NCI-H345 treated with DMSO at 0.1 percent for 48 hours (cell line): Measurements from ENCODE around the gene S100A4.
"Not testable (repeated sequence)": the region's sequence is repeated elsewhere in the genome, so short reads cannot be mapped to it uniquely, and the experiment has no call there.

ENCODE experiments used
- DNase-seq: peaks from one replicate; lab custom pipeline; 2025; ENCODE audit not compliant: unreplicated experiment; lab: John Stamatoyannopoulos, UW

Gene S100A4

GRCh38 chr1:153545067-153546055, at the start of gene S100A4:
Gene S100A4, minus strand, starts transcription at chr1:153545806. Its CDS starts 1,012 bp downstream, at chr1:153544794.
- DNase-seq: peak; percentile 86

GRCh38 chr1:153592748-153593147, 47.1 kb upstream of the S100A4 start:
- no peak for DNase-seq

- no peak for DNase-seq
Observed at GRCh38 chr1:153588482-153588881, 42.9 kb upstream of the S100A4 start.

- not testable (repeated sequence) for DNase-seq
Observed at GRCh38 chr1:153588033-153588432, 42.4 kb upstream of the S100A4 start.

GRCh38 chr1:153587314-153587713, 41.7 kb upstream of the S100A4 start:
- DNase-seq: no peak

- no peak for DNase-seq
Observed at GRCh38 chr1:153586347-153586746, 40.7 kb upstream of the S100A4 start.

- no peak for DNase-seq
Observed at GRCh38 chr1:153585006-153585405, 39.4 kb upstream of the S100A4 start.

GRCh38 chr1:153583976-153584375, 38.4 kb upstream of the S100A4 start:
- no peak for DNase-seq

- DNase-seq: not testable (repeated sequence)
Observed at GRCh38 chr1:153583514-153583913, 37.9 kb upstream of the S100A4 start.

- DNase-seq: not testable (repeated sequence)
Observed at GRCh38 chr1:153582836-153583235, 37.2 kb upstream of the S100A4 start.

- no peak for DNase-seq
Observed at GRCh38 chr1:153578936-153579335, 33.3 kb upstream of the S100A4 start.

GRCh38 chr1:153578490-153578889, 32.9 kb upstream of the S100A4 start:
- no peak for DNase-seq

- DNase-seq: no peak
Observed at GRCh38 chr1:153577624-153578051, 32.0 kb upstream of the S100A4 start.

- no peak for DNase-seq
Observed at GRCh38 chr1:153577138-153577537, 31.5 kb upstream of the S100A4 start.

GRCh38 chr1:153575497-153575896, 29.9 kb upstream of the S100A4 start:
- not testable (repeated sequence) for DNase-seq

- DNase-seq: not testable (repeated sequence)
Observed at GRCh38 chr1:153575081-153575491, 29.5 kb upstream of the S100A4 start.

- no peak for DNase-seq
Observed at GRCh38 chr1:153573351-153573750, 27.7 kb upstream of the S100A4 start.

GRCh38 chr1:153572569-153573015, 27.0 kb upstream of the S100A4 start:
- DNase-seq: peak; percentile 13

GRCh38 chr1:153571706-153572105, 26.1 kb upstream of the S100A4 start:
- DNase-seq: no peak

- DNase-seq: no peak
Observed at GRCh38 chr1:153570874-153571273, 25.3 kb upstream of the S100A4 start.

- DNase-seq: no peak
Observed at GRCh38 chr1:153569465-153569864, 23.9 kb upstream of the S100A4 start.

GRCh38 chr1:153568367-153569099, 22.9 kb upstream of the S100A4 start:
- peak; percentile 98 for DNase-seq
